ENCODE results near the gene CLDN5.

Gene CLDN5

GRCh38 chr22:19479355-19480172, 44.6 kb downstream of the CLDN5 start, which contains the start of gene CDC45:
Gene CDC45 (plus strand): TSS chr22:19479920. CDS start chr22:19479969, 49 bp downstream.
- peak within 1 kb of the TSS; percentile 99 for H2BK5ac ChIP-seq (ENCODE audit: low read depth, low read length, poor library complexity, severe bottlenecking)
- H4K8ac ChIP-seq (ENCODE audit: low read length) = peak within 1 kb of the TSS; percentile 98
- peak within 1 kb of the TSS; percentile 76 to 98 for H3K4me3 ChIP-seq (ENCODE audit: insufficient read depth in 1 of 2, low read depth in 1 of 2, low read length in 2 of 2)
- peak within 1 kb of the TSS; percentile 86 for H2BK120ac ChIP-seq (ENCODE audit: low read depth, low read length)
- peak within 1 kb of the TSS; percentile 93 for H4K91ac ChIP-seq (ENCODE audit: low read length)
- no peaks in the 10 kb centered on the region for H3K9me3 ChIP-seq (ENCODE audit: control insufficient read depth, low read length)
- H3K27me3 ChIP-seq (ENCODE audit: control insufficient read depth in 1 of 2, insufficient read depth in 1 of 2, low read length in 2 of 2) = no peaks in the 10 kb centered on the region
- H3K79me1 ChIP-seq (replicated peaks; ENCODE audit: low read length, poor library complexity, severe bottlenecking) = peaks cover 6% of the 10 kb centered on the region
- no peak within 1 kb of the TSS for H2BK12ac ChIP-seq (ENCODE audit: low read length in 2 of 2)
- no peak within 1 kb of the TSS for H2AK5ac ChIP-seq (ENCODE audit: low read length, severe bottlenecking)
- H3K4me1 ChIP-seq (ENCODE audit: control insufficient read depth, insufficient read depth, low read depth, low read length) = peaks cover 4% of the 10 kb centered on the region
- peak within 1 kb of the TSS; percentile 89 for H3K4me2 ChIP-seq (ENCODE audit: low read length, poor library complexity, severe bottlenecking)
- H3K23ac ChIP-seq (ENCODE audit: low read length in 2 of 2) = no peak within 1 kb of the TSS
- peak within 1 kb of the TSS; percentile 97 for H3K9ac ChIP-seq (ENCODE audit: low read length)
- peak within 1 kb of the TSS; percentile 48 to 99 for H3K18ac ChIP-seq (ENCODE audit: low read depth in 1 of 2, low read length in 2 of 2)
- peak within 1 kb of the TSS in 1 of 2 experiments; percentile 66 for H3K14ac ChIP-seq (ENCODE audit: low read length in 2 of 2)
- 1% methylated on average over 47 of the region's 50 CpGs for WGBS
- H2AFZ ChIP-seq (ENCODE audit: low read depth, low read length) = peak within 1 kb of the TSS; percentile 89
- DNase-seq = peak; percentile 99
- peak within 1 kb of the TSS; percentile 96 for H3K27ac ChIP-seq (ENCODE audit: low read length, poor library complexity, severe bottlenecking)
- peak within 1 kb of the TSS; percentile 78 for H2BK15ac ChIP-seq (ENCODE audit: low read depth, poor library complexity, severe bottlenecking)
- H3K4ac ChIP-seq (ENCODE audit: low read depth in 1 of 2, low read length in 2 of 2) = peak within 1 kb of the TSS; percentile 5 to 44
- peaks cover 6 to 14% of the 10 kb centered on the region in 2 experiments for H3K36me3 ChIP-seq (ENCODE audit: control insufficient read depth in 1 of 2, insufficient read depth in 2 of 2, low read depth in 1 of 2, low read length in 2 of 2)

- peak within 1 kb of the TSS; percentile 78 for H2BK15ac ChIP-seq (ENCODE audit: low read depth, poor library complexity, severe bottlenecking)
- H2AFZ ChIP-seq (ENCODE audit: low read depth, low read length) = peak within 1 kb of the TSS; percentile 89
- peak within 1 kb of the TSS; percentile 86 for H2BK120ac ChIP-seq (ENCODE audit: low read depth, low read length)
- no peaks in the 10 kb centered on the region for H3K27me3 ChIP-seq (ENCODE audit: control insufficient read depth in 1 of 2, insufficient read depth in 1 of 2, low read length in 2 of 2)
- H3K27ac ChIP-seq (ENCODE audit: low read length, poor library complexity, severe bottlenecking) = peak within 1 kb of the TSS; percentile 96
- no peak within 1 kb of the TSS for H3K23ac ChIP-seq (ENCODE audit: low read length in 2 of 2)
- H3K18ac ChIP-seq (ENCODE audit: low read depth in 1 of 2, low read length in 2 of 2) = peak within 1 kb of the TSS; percentile 48 to 99
- H2BK5ac ChIP-seq (ENCODE audit: low read depth, low read length, poor library complexity, severe bottlenecking) = peak within 1 kb of the TSS; percentile 99
- peak within 1 kb of the TSS; percentile 76 to 98 for H3K4me3 ChIP-seq (ENCODE audit: insufficient read depth in 1 of 2, low read depth in 1 of 2, low read length in 2 of 2)
- H3K4ac ChIP-seq (ENCODE audit: low read depth in 1 of 2, low read length in 2 of 2) = peak within 1 kb of the TSS; percentile 5 to 44
- peaks cover 9 to 18% of the 10 kb centered on the region in 2 experiments for H3K36me3 ChIP-seq (ENCODE audit: control insufficient read depth in 1 of 2, insufficient read depth in 2 of 2, low read depth in 1 of 2, low read length in 2 of 2)
- no peaks in the 10 kb centered on the region for H3K9me3 ChIP-seq (ENCODE audit: control insufficient read depth, low read length)
- H4K91ac ChIP-seq (ENCODE audit: low read length) = peak within 1 kb of the TSS; percentile 93
- under 1% methylated on average over 24 of the region's 42 CpGs for WGBS
- DNase-seq = peak; percentile 93
- no peak within 1 kb of the TSS for H2BK12ac ChIP-seq (ENCODE audit: low read length in 2 of 2)
- peak within 1 kb of the TSS; percentile 89 for H3K4me2 ChIP-seq (ENCODE audit: low read length, poor library complexity, severe bottlenecking)
- peak within 1 kb of the TSS in 1 of 2 experiments; percentile 66 for H3K14ac ChIP-seq (ENCODE audit: low read length in 2 of 2)
- peaks cover 9% of the 10 kb centered on the region for H3K79me1 ChIP-seq (replicated peaks; ENCODE audit: low read length, poor library complexity, severe bottlenecking)
- H4K8ac ChIP-seq (ENCODE audit: low read length) = peak within 1 kb of the TSS; percentile 98
- peak within 1 kb of the TSS; percentile 97 for H3K9ac ChIP-seq (ENCODE audit: low read length)
- no peak within 1 kb of the TSS for H2AK5ac ChIP-seq (ENCODE audit: low read length, severe bottlenecking)
- peaks cover 4% of the 10 kb centered on the region for H3K4me1 ChIP-seq (ENCODE audit: control insufficient read depth, insufficient read depth, low read depth, low read length)
These were observed 45.3 kb downstream of the CLDN5 start, which contains the start of gene UFD1 for GRCh38 chr22:19478901-19479354. Gene UFD1 (minus strand): TSS chr22:19479193. CDS start chr22:19479085, 108 bp downstream.

GRCh38 chr22:19478045-19478900, 45.9 kb downstream of the CLDN5 start:
- H3K27me3 ChIP-seq (ENCODE audit: control insufficient read depth in 1 of 2, insufficient read depth in 1 of 2, low read length in 2 of 2) = no peaks in the 10 kb centered on the region
- WGBS = 2% methylated on average over 28 of the region's 31 CpGs
- peak overlapping the region in 1 of 2 experiments; percentile 5 for H3K4ac ChIP-seq (ENCODE audit: low read depth in 1 of 2, low read length in 2 of 2)
- no peak overlapping the region for H4K8ac ChIP-seq (ENCODE audit: low read length)
- DNase-seq = peak; percentile 25
- H3K23ac ChIP-seq (ENCODE audit: low read length in 2 of 2) = no peak overlapping the region
- no peak overlapping the region for H2BK5ac ChIP-seq (ENCODE audit: low read depth, low read length, poor library complexity, severe bottlenecking)
- H3K18ac ChIP-seq (ENCODE audit: low read depth in 1 of 2, low read length in 2 of 2) = peak overlapping the region in 1 of 2 experiments; percentile 44
- H3K36me3 ChIP-seq (ENCODE audit: control insufficient read depth in 1 of 2, insufficient read depth in 2 of 2, low read depth in 1 of 2, low read length in 2 of 2) = peaks cover 16 to 24% of the 10 kb centered on the region in 2 experiments
- no peak overlapping the region for H4K91ac ChIP-seq (ENCODE audit: low read length)
- peak overlapping the region; percentile 97 for H3K9ac ChIP-seq (ENCODE audit: low read length)
- H3K9me3 ChIP-seq (ENCODE audit: control insufficient read depth, low read length) = no peaks in the 10 kb centered on the region
- peak overlapping the region in 1 of 2 experiments; percentile 63 for H3K14ac ChIP-seq (ENCODE audit: low read length in 2 of 2)
- no peak overlapping the region for H2BK12ac ChIP-seq (ENCODE audit: low read length in 2 of 2)
- H3K4me3 ChIP-seq (ENCODE audit: insufficient read depth in 1 of 2, low read depth in 1 of 2, low read length in 2 of 2) = peak overlapping the region; percentile 76 to 98
- H2BK15ac ChIP-seq (ENCODE audit: low read depth, poor library complexity, severe bottlenecking) = peak overlapping the region; percentile 78
- peak overlapping the region; percentile 61 for H3K4me2 ChIP-seq (ENCODE audit: low read length, poor library complexity, severe bottlenecking)
- peaks cover 4% of the 10 kb centered on the region for H3K4me1 ChIP-seq (ENCODE audit: control insufficient read depth, insufficient read depth, low read depth, low read length)
- H2AFZ ChIP-seq (ENCODE audit: low read depth, low read length) = peak overlapping the region; percentile 86
- no peak overlapping the region for H2AK5ac ChIP-seq (ENCODE audit: low read length, severe bottlenecking)
- H3K27ac ChIP-seq (ENCODE audit: low read length, poor library complexity, severe bottlenecking) = peak overlapping the region; percentile 11
- H2BK120ac ChIP-seq (ENCODE audit: low read depth, low read length) = peak overlapping the region; percentile 76
- H3K79me1 ChIP-seq (replicated peaks; ENCODE audit: low read length, poor library complexity, severe bottlenecking) = peaks cover 15% of the 10 kb centered on the region
